ENCODE results near the gene VPREB3. TPM values are rescaled to one million over a fixed set of nuclear protein-coding genes. Genes with fewer than 3 reads are reported as not detected.

VPREB3 gene
- total and polyA plus RNA-seq, 2 donors (not counting 1 experiment from before 2014, with no cell fraction given): 92.7 to 461 TPM

DNA sequence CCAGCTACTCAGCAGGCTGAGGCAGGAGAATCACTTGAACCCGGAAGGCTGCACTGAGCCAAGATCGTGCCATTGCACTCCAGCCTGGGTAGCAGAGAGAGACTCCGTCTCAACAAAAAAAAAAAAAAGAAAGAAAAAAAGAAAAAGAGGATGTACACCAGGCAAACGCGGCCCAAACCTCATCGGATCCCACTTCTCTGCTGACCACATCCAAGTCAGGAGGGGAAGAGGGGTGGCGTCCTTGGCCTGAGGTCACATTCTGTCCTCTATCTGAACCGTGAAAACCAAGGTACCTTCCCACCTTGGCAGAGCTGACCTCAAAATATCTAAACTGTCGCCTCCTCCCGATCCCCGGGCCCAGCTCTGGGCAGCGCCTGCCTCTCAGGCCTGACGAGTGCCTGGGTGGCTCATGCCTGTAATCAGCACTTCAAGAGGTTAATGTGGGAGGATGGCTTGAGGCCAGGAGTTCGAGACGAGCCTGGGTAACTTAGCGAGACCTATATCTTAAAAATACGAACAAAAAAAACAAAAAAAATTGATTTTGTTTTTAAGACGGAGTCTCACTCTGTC, 38.3 kb downstream of the VPREB3 start:
- Mint-ChIP-seq H3K27ac (peak overlapping the region; percentile 56), H3K4me1 (peaks cover 20% of the 10 kb centered on the region), H3K9me3 (ENCODE audit: insufficient read depth) (no peaks in the 10 kb centered on the region), H3K4me3 (peak overlapping the region; percentile 76), H3K27me3 (no peaks in the 10 kb centered on the region)
- Histone ChIP-seq H3K36me3 (replicated peaks in 1 of 2; ENCODE audit: control extremely low read depth in 1 of 2, control insufficient read depth in 1 of 2, extremely low read depth in 1 of 2, insufficient read depth in 2 of 2, low read length in 1 of 2) (peaks cover 0 to 28% of the 10 kb centered on the region in 2 experiments), H3K9me3 (ENCODE audit: control extremely low read depth in 1 of 3, control insufficient read depth in 2 of 3, insufficient read depth in 1 of 3, low read length in 2 of 3) (no peaks in the 10 kb centered on the region), H3K4me2 (replicated peaks; ENCODE audit: low read depth, low read length, poor library complexity, severe bottlenecking) (peak overlapping the region; percentile 98), H2AFZ (ENCODE audit: insufficient read depth, low read depth, low read length, poor library complexity, severe bottlenecking) (peak overlapping the region; percentile 98), H3K4me3 (ENCODE audit: control extremely low read depth in 1 of 5, extremely low read depth in 1 of 5, insufficient read depth in 1 of 5, low read depth in 2 of 5, low read length in 4 of 5) (peak overlapping the region in 3 of 5 experiments; percentile 15 to 88 (median 88)), H4K20me1 (ENCODE audit: control insufficient read depth, insufficient read depth, low read length, poor library complexity, severe bottlenecking) (no peaks in the 10 kb centered on the region), H3K79me2 (ENCODE audit: control insufficient read depth, insufficient read depth, low read length) (peaks cover 34% of the 10 kb centered on the region), H3K4me1 (ENCODE audit: control insufficient read depth in 2 of 2, insufficient read depth in 2 of 2, low read length in 2 of 2) (peaks cover 13 to 19% of the 10 kb centered on the region in 2 donors), H3K27me3 (replicated peaks in 1 of 4; ENCODE audit: control extremely low read depth in 1 of 4, control insufficient read depth in 3 of 4, insufficient read depth in 4 of 4, low read length in 3 of 4) (no peaks in the 10 kb centered on the region), H3K27ac (ENCODE audit: low read length in 2 of 2) (peak overlapping the region in 1 of 2 donors; percentile 33), H3K9ac (ENCODE audit: low read length) (peak overlapping the region; percentile 88)
- TF ChIP-seq EZH2 (IDR thresholded peaks at IDR 0.05; ENCODE audit: borderline replicate concordance, insufficient read depth, low read depth, low read length, poor library complexity, severe bottlenecking): no peak
- TF ChIP-seq CTCF (IDR thresholded peaks at IDR 0.05): no peak
- ATAC-seq (ENCODE audit: low read depth): no peak
- CTCF ChIA-PET: interaction anchor here (1.9 kb wide), 1 partner anchor 134 kb away, joined by 8 read pairs; no protein-coding TSS in a partner anchor
- POLR2A ChIA-PET: interaction anchor here (0.5 to 1.3 kb wide), 2 partner anchors 85 to 204 kb away, joined by 3 read pairs; no protein-coding TSS in a partner anchor
- DNase-seq: no peak
- 68% methylated on average over 5 of the region's 18 CpGs for WGBS (ENCODE audit: insufficient coverage)
- intact Hi-C loops (cut with micrococcal nuclease): loop anchor here (5.0 kb wide), 1 partner anchor 141 kb away; the partner anchor contains the start of gene SLC2A11

Data from B cell (primary cell).